GM10266 (cell line): ENCODE results near the gene XYLT1.
A peak's percentile ranks its signal among the peaks of the same experiment; 100 is the strongest.

Experiments
- DNase-seq: peaks from one replicate; pipeline ENCODE4 v3.0.0; 2012; ENCODE audit errors: extremely low spot score
- TF ChIP-seq, protein P1 (sequence below): IDR thresholded peaks from 2 replicates; pipeline ENCODE4 v1.5.1; 2012; ENCODE audit warnings: mild to moderate bottlenecking, low read depth; ENCODE audit not compliant: control insufficient read depth, insufficient read depth; ENCODE audit errors: missing control alignments

The XYLT1 gene

DNA sequence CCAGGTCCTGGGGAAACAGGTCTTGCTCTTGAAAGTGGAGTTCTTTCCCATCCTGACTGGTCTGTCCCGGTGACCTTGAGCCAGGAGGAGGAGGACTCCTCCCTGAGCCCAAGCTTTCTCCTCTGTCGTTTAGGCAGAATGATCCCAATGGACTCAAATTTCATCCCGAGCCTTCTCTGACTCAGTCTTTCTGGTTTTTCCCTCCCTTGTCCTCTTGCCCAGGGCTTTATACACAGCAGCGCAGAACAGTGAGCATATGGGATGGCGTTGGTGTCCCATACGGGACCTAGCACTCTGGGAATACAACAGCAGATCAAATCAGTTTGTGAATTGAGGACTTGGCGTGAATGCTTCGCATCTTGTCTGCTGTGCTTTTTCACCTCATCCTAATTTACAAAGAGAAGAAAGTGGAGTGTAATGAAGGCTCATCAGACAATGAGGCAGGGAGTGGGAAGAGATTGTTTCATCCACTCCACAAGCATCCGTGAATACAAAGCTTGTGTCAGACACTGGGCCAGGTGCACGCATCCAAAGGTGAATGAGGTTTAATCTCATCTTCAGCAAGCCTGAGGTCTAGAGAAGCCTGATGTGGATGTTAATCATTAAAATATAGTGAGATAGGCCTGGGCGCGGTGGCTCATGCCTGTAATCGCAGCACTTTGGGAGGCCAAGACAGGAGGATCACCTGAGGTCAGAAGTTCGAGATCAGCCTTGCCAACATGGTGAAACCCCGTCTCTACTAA, 1.1 kb upstream of the XYLT1 start:
- no peak for DNase-seq

GRCh38 chr16:17470182-17470907, 415 bp downstream of the XYLT1 start:
- TF ChIP-seq, protein P1, sequence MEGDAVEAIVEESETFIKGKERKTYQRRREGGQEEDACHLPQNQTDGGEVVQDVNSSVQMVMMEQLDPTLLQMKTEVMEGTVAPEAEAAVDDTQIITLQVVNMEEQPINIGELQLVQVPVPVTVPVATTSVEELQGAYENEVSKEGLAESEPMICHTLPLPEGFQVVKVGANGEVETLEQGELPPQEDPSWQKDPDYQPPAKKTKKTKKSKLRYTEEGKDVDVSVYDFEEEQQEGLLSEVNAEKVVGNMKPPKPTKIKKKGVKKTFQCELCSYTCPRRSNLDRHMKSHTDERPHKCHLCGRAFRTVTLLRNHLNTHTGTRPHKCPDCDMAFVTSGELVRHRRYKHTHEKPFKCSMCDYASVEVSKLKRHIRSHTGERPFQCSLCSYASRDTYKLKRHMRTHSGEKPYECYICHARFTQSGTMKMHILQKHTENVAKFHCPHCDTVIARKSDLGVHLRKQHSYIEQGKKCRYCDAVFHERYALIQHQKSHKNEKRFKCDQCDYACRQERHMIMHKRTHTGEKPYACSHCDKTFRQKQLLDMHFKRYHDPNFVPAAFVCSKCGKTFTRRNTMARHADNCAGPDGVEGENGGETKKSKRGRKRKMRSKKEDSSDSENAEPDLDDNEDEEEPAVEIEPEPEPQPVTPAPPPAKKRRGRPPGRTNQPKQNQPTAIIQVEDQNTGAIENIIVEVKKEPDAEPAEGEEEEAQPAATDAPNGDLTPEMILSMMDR = no peak
- DNase-seq = peak; percentile 35

More for the DNA sequence above, 1.1 kb upstream of the XYLT1 start:
- TF ChIP-seq, protein P1 = no peak

GRCh38 chr16:17469741-17470181, 999 bp downstream of the XYLT1 start:
- DNase-seq = peak; percentile 43

GRCh38 chr16:17469011-17469740, 1.6 kb downstream of the XYLT1 start:
- TF ChIP-seq, protein P1 = no peak
- DNase-seq = peak; percentile 32

More at GRCh38 chr16:17469741-17470181, 999 bp downstream of the XYLT1 start:
- TF ChIP-seq, protein P1 = no peak

DNA sequence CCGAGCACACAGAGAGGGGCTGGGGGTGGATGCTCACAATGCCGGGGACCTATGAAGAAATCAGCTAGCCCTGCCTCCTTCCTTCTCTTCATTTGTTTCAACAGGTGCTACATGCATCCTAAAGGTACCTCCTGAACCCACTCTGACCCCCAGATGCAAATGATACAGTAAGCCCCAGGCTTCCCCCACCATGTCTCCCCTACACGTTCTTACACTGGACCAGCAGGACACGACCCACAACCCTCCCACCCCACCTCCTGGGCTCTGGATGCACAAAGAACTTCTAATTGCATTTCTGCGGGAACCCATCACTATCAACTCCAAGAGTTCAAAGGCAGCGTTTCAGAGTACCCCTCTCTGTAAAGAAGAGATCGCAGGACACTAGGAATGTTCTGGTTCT, 2.1 kb downstream of the XYLT1 start:
- TF ChIP-seq, protein P1 = no peak
- DNase-seq = no peak

- TF ChIP-seq, protein P1 = peak; percentile 74
- DNase-seq = peak; percentile 55
These were observed 2.7 kb downstream of the XYLT1 start for GRCh38 chr16:17467923-17468540.
